PFSK-1 (cell line): ENCODE data around the gene NRP1.

Experiments used
- SIN3A ChIP-seq: IDR thresholded peaks from 2 replicates; pipeline ENCODE4 v1.6.1; 2012; ENCODE audit warnings: mild to moderate bottlenecking, low read length, moderate library complexity, borderline replicate concordance; ENCODE audit not compliant: insufficient read depth
- TAF1 ChIP-seq: IDR thresholded peaks from 2 replicates; pipeline ENCODE4 v1.6.1; 2012; ENCODE audit warnings: low read length, control low read depth, borderline replicate concordance; ENCODE audit not compliant: insufficient read depth
- TF ChIP-seq, protein P1 (sequence below), 2 experiments: IDR thresholded peaks; 2 replicates each; pipeline versions ENCODE4 v1.6.1 to v1.8.0; 2011 to 2012; ENCODE audit warnings: low read depth in 2 of 2, low read length in 2 of 2, control low read depth in 1 of 2, inconsistent platforms in 1 of 2, mild to moderate bottlenecking in 1 of 2, moderate library complexity in 1 of 2; ENCODE audit not compliant: insufficient read depth in 1 of 2

DNA sequence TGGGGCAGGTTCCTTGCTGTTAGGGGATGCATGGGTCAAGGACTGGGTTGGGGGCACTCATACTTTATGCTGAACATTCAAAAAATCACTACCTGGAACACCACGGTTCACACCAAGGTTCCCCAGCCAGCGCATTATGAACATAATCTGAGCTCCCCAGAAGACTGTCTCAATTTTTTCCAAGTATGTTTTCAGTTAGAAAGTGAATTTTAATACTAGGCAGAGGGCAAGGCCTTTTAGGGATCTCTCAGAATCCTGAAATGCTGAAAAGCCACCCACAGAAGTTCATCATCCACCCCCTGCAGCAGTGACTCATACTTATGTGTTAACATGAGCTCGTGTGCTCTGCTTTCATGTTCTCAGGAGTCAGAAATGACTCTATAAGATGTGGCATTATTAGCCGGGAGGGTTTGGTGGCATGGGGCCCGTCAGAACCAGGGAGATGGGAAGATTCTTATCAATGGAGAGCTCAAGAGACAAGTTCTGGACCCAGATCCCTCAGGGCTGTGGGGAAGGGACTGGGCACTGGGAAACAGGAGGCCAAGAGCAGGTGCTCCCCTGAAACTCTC is 191.2 kb downstream of the NRP1 start:
- TF ChIP-seq TAF1 (no peak), SIN3A (no peak)
- TF ChIP-seq, protein P1, sequence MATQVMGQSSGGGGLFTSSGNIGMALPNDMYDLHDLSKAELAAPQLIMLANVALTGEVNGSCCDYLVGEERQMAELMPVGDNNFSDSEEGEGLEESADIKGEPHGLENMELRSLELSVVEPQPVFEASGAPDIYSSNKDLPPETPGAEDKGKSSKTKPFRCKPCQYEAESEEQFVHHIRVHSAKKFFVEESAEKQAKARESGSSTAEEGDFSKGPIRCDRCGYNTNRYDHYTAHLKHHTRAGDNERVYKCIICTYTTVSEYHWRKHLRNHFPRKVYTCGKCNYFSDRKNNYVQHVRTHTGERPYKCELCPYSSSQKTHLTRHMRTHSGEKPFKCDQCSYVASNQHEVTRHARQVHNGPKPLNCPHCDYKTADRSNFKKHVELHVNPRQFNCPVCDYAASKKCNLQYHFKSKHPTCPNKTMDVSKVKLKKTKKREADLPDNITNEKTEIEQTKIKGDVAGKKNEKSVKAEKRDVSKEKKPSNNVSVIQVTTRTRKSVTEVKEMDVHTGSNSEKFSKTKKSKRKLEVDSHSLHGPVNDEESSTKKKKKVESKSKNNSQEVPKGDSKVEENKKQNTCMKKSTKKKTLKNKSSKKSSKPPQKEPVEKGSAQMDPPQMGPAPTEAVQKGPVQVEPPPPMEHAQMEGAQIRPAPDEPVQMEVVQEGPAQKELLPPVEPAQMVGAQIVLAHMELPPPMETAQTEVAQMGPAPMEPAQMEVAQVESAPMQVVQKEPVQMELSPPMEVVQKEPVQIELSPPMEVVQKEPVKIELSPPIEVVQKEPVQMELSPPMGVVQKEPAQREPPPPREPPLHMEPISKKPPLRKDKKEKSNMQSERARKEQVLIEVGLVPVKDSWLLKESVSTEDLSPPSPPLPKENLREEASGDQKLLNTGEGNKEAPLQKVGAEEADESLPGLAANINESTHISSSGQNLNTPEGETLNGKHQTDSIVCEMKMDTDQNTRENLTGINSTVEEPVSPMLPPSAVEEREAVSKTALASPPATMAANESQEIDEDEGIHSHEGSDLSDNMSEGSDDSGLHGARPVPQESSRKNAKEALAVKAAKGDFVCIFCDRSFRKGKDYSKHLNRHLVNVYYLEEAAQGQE (IDR thresholded peaks at IDR 0.05; ENCODE audit: insufficient read depth in 1 of 2, low read depth in 2 of 2, low read length in 2 of 2) = no peak
